ENCODE data around the gene TMPRSS7. TPM values are rescaled to one million over a fixed set of nuclear protein-coding genes. Genes with fewer than 3 reads are reported as not detected.
A peak's percentile ranks its signal among the peaks of the same experiment; 100 is the strongest.

Gene TMPRSS7
- polyA plus RNA-seq, 1 experiment, result not detected

GRCh38 chr3:112097378-112097777, 62.8 kb downstream of the TMPRSS7 start:
- CTCF ChIA-PET, result interaction anchor here (1.2 to 7.5 kb wide), 2 partner anchors 13 to 54 kb away, joined by 3 to 52 read pairs; no protein-coding TSS in a partner anchor
- Histone ChIP-seq H3K4me3 (ENCODE audit: low read depth, low read length) (no peak overlapping the region), H3K9me3 (ENCODE audit: control insufficient read depth, insufficient read depth, low read length) (no peaks in the 10 kb centered on the region), H3K27ac (ENCODE audit: low read depth, low read length) (no peak overlapping the region), H3K27me3 (ENCODE audit: control insufficient read depth, insufficient read depth, low read length) (no peaks in the 10 kb centered on the region)
- peak; percentile 97 for DNase-seq (ENCODE audit: low read depth, low spot score)
- no peak for TF ChIP-seq CTCF (IDR thresholded peaks at IDR 0.05; ENCODE audit: low read depth, low read length)
- POLR2A ChIA-PET, result no interaction called here

DNA sequence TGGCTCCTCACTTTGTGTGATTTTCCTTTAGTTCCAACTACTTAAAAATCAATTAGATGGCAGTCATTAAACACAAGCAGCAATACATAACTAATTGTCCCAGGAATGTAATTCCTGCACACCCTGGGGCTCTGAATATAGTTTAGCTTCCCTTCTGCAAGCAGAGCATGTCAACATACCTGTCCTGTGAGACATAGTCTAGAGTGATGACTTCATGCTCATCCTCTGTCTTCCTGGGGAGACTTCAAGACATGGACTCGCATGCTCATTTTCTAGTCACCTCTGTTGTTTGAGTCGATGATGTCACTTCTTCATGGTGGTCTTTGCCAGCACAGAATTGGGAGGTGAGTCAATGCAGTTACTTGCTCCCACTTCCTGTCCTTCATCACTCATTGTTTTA, 67.4 kb downstream of the TMPRSS7 start:
- peak; percentile 49 for DNase-seq (ENCODE audit: low read depth, low spot score)
- ChIA-PET POLR2A (no interaction called here), CTCF (interaction anchor here (7.5 kb wide), 1 partner anchor 9 kb away, joined by 52 read pairs; no protein-coding TSS in a partner anchor)
- no peak overlapping the region for H3K27ac ChIP-seq (ENCODE audit: low read depth, low read length)
- H3K4me3 ChIP-seq (ENCODE audit: low read depth, low read length), result no peak overlapping the region
- H3K9me3 ChIP-seq (ENCODE audit: control insufficient read depth, insufficient read depth, low read length), result no peaks in the 10 kb centered on the region
- TF ChIP-seq CTCF (IDR thresholded peaks at IDR 0.05; ENCODE audit: low read depth, low read length), result no peak
- H3K27me3 ChIP-seq (ENCODE audit: control insufficient read depth, insufficient read depth, low read length), result no peaks in the 10 kb centered on the region

DNA sequence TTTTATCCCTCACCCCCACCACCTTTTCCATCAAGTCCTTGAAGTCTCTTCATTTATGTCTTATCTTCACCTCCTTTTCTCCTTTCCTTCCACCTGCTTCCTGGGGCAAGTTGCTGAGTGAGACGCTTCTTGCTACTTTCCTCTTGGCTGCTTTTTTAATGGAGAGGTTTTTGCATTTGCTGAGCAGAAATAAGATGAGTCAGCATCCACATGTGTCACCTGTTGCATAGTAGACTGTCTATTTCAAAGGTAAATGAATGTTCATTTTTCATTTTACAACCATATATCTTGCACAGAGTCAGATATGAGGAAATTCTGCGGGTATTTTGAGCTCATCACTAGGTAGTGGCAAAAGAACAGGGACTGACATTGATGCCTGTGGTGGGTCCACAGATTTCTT, 70.2 kb downstream of the TMPRSS7 start:
- no peak for DNase-seq (ENCODE audit: low read depth, low spot score)
- CTCF ChIA-PET, result no interaction called here
- POLR2A ChIA-PET, result no interaction called here
- TF ChIP-seq CTCF (IDR thresholded peaks at IDR 0.05; ENCODE audit: low read depth, low read length), result no peak
- H3K9me3 ChIP-seq (ENCODE audit: control insufficient read depth, insufficient read depth, low read length), result no peaks in the 10 kb centered on the region
- H3K27me3 ChIP-seq (ENCODE audit: control insufficient read depth, insufficient read depth, low read length), result no peaks in the 10 kb centered on the region
- no peak overlapping the region for H3K4me3 ChIP-seq (ENCODE audit: low read depth, low read length)
- no peak overlapping the region for H3K27ac ChIP-seq (ENCODE audit: low read depth, low read length)

- TF ChIP-seq CTCF (IDR thresholded peaks at IDR 0.05; ENCODE audit: low read depth, low read length), result no peak
- H3K4me3 ChIP-seq (ENCODE audit: low read depth, low read length), result no peak overlapping the region
- DNase-seq (ENCODE audit: low read depth, low spot score), result no peak
- H3K9me3 ChIP-seq (ENCODE audit: control insufficient read depth, insufficient read depth, low read length), result no peaks in the 10 kb centered on the region
- H3K27me3 ChIP-seq (ENCODE audit: control insufficient read depth, insufficient read depth, low read length), result no peaks in the 10 kb centered on the region
- H3K27ac ChIP-seq (ENCODE audit: low read depth, low read length), result no peak overlapping the region
- ChIA-PET CTCF (interaction anchor here (0.7 to 3.1 kb wide), 3 partner anchors 10 to 96 kb away, joined by 3 to 52 read pairs (median 3); no protein-coding TSS in a partner anchor), POLR2A (no interaction called here)
These were observed 74.8 kb downstream of the TMPRSS7 start for GRCh38 chr3:112109322-112109721.

DNA sequence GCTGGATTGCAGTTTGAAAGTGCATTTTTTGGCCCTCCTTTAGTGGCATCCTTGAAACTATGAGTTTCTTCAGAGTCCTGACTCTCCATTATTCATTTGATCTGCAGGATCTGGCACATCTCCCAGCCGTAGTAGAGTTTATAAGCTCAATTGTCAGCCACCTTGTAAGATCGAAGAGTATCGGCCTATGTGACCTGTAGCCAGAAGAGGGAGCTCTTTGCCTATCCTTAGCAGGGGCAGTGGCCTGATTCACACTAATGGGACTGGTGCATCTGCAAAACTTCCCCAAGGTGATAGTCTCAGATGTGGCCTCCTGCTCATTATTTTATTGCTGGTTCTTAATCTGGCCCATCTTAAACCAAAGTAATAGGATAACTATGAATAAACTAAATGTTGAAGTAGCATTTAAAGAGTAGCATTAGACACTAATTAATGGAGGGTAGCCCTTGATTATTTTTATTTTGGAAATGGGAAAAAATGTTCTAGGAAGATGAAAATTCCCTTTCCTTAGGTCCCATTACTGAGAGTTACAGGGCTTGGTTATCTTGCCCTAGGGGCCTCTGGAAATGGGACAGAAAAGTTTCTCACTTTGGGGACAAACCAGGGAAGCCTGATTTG, 77.4 kb downstream of the TMPRSS7 start:
- Histone ChIP-seq H3K27me3 (ENCODE audit: control insufficient read depth, insufficient read depth, low read length) (no peaks in the 10 kb centered on the region), H3K4me3 (ENCODE audit: low read depth, low read length) (no peak overlapping the region), H3K27ac (ENCODE audit: low read depth, low read length) (no peak overlapping the region), H3K9me3 (ENCODE audit: control insufficient read depth, insufficient read depth, low read length) (no peaks in the 10 kb centered on the region)
- peak; percentile 32 for DNase-seq (ENCODE audit: low read depth, low spot score)
- peak; percentile 85 for TF ChIP-seq CTCF (IDR thresholded peaks at IDR 0.05; ENCODE audit: low read depth, low read length)
- ChIA-PET POLR2A (interaction anchor here (0.5 to 0.6 kb wide), 2 partner anchors 59 to 282 kb away, joined by 3 to 4 read pairs; no protein-coding TSS in a partner anchor), CTCF (interaction anchor here (0.6 to 3.1 kb wide), 45 partner anchors 10 to 702 kb away, joined by 3 to 52 read pairs (median 4); partner anchors contain the start of genes CD200 and SLC9C1)

Measured in AG04450 (cell line).